Gastrocnemius medialis (tissue), 4 donors: ENCODE results near the gene FUS. TPM values are rescaled to one million over a fixed set of nuclear protein-coding genes. Genes with fewer than 3 reads are reported as not detected.

ENCODE experiments used
- ATAC-seq, 2 donors: fragments of 150-250 bp; one replicate each; pipeline ENCODE4 v1.9.1; 2016
- DNase-seq, 2 donors: peaks; one replicate each; pipeline ENCODE4 v3.0.0-alpha.2; 2019
- H3K27ac ChIP-seq, 4 donors: fragments of 200-600 bp; sonication (generic); 1 replicate in 1 of 4; 2 replicates in 3 of 4; pipeline ENCODE4 v1.5.1; 2016 to 2018; ENCODE audit warnings: mild to moderate bottlenecking in 2 of 4, moderate library complexity in 1 of 4
- H3K27me3 ChIP-seq, 3 donors: fragments of 200-600 bp; sonication (generic) in 2 of 3; 1 replicate in 1 of 3; 2 replicates in 2 of 3; pipeline versions ENCODE4 v1.5.1 to v1.6.0; 2016 to 2019; ENCODE audit warnings: mild to moderate bottlenecking in 1 of 3, moderate library complexity in 1 of 3
- H3K36me3 ChIP-seq, 2 donors: fragments of 200-600 bp; sonication (generic) in 1 of 2; one replicate each; pipeline ENCODE4 v1.5.1; 2017 to 2018
- H3K4me1 ChIP-seq, 2 donors: fragments of 200-600 bp; sonication (generic) in 1 of 2; one replicate each; pipeline ENCODE4 v1.5.1; 2016 to 2017; ENCODE audit warnings: mild to moderate bottlenecking in 2 of 2
- H3K4me3 ChIP-seq, 4 donors: fragments of 200-600 bp; sonication (generic) in 3 of 4; 1 replicate in 1 of 4; 2 replicates in 3 of 4; pipeline ENCODE4 v1.5.1; 2016 to 2019; ENCODE audit warnings: mild to moderate bottlenecking in 2 of 4
- H3K9me3 ChIP-seq, 3 donors: fragments of 200-600 bp; sonication (generic) in 2 of 3; 1 replicate in 1 of 3; 2 replicates in 2 of 3; pipeline ENCODE4 v1.5.1; 2016 to 2019
- CTCF ChIP-seq, 5 experiments: fragments of 450-650 bp in 3 of 5; fragments of 200-600 bp in 2 of 5; sonication (generic) in 2 of 5; IDR thresholded peaks in 4 of 5; conservative IDR thresholded peaks in 1 of 5; 1 replicate in 4 of 5; 2 replicates in 1 of 5; pipeline ENCODE4 v1.5.1; 2016 to 2019; ENCODE audit warnings: antibody characterized with exemption in 5 of 5, mild to moderate bottlenecking in 3 of 5, moderate library complexity in 3 of 5
- POLR2A ChIP-seq, 2 donors: fragments of 450-650 bp; IDR thresholded peaks; one replicate each; pipeline ENCODE4 v1.6.1; 2017; ENCODE audit warnings: antibody characterized with exemption in 2 of 2, mild to moderate bottlenecking in 2 of 2, moderate library complexity in 2 of 2
- in situ Hi-C, 4 donors: fragments of 200-750 bp; cut with MboI; loops; one replicate each; pipeline versions ENCODE4 v1.15.0 to v1.8.0; 2017; ENCODE audit warnings: low sequenced_read_pairs in 4 of 4
- intact Hi-C: fragments of 100-400 bp; cut with DNase I; formaldehyde crosslinking; loops from one replicate; pipeline ENCODE4 v1.15.1; 2023; ENCODE audit warnings: low total_unique reads
- total RNA-seq, 4 donors: library from RNA; depleted of rRNA; stranded (reverse); fragments of >200 nt; gene quantifications; one replicate each; pipeline versions ENCODE4 v1.1.0 to v1.2.3, GENCODE V29; 2016

The FUS gene
- total RNA-seq, 4 donors from 2014 or later: 20.6 to 45.9 (median 35.1) TPM

- no peak for ATAC-seq
- peaks cover 42 to 55% of the 10 kb centered on the region in 2 donors for H3K4me1 ChIP-seq
Measured at GRCh38 chr16:31216422-31217135, 36.6 kb downstream of the FUS start, which contains the start of gene PYDC1. Gene PYDC1, minus strand, starts transcription at chr16:31217135. Its CDS starts 107 bp downstream, at chr16:31217028.

GRCh38 chr16:31217136-31217530 is 37.2 kb downstream of the FUS start:
- H3K4me3 ChIP-seq: peak overlapping the region in 1 of 4 donors; percentile 82
- peaks cover 42 to 55% of the 10 kb centered on the region in 2 donors for H3K4me1 ChIP-seq
- H3K9me3 ChIP-seq: no peaks in the 10 kb centered on the region
- DNase-seq (no peak), ATAC-seq (no peak)
- H3K36me3 ChIP-seq: peaks cover 0 to 18% of the 10 kb centered on the region in 2 donors
- H3K27me3 ChIP-seq: no peaks in the 10 kb centered on the region
- TF ChIP-seq POLR2A (IDR thresholded peaks at IDR 0.05) (no peak), CTCF (IDR thresholded peaks at IDR 0.05 in 4 of 5, conservative IDR thresholded peaks at IDR 0.05 in 1 of 5) (no peak)
- peak overlapping the region; percentile 99 to 100 (median 100) for H3K27ac ChIP-seq
- intact Hi-C loops: loop anchor here (5.0 kb wide), 1 partner anchor 225 kb away; the partner anchor contains the start of gene ZNF843
- in situ Hi-C loops: loop anchor here in 1 of 4 donors (25.0 kb wide), 1 partner anchor 195 kb away; no protein-coding TSS in a partner anchor

More at GRCh38 chr16:31216422-31217135, 36.6 kb downstream of the FUS start, which contains the start of gene PYDC1:
- no peaks in the 10 kb centered on the region for H3K9me3 ChIP-seq
- intact Hi-C loops: loop anchor here (5.0 kb wide), 1 partner anchor 226 kb away; the partner anchor contains the start of gene ZNF843
- peaks cover 0 to 18% of the 10 kb centered on the region in 2 donors for H3K36me3 ChIP-seq
- no peak for DNase-seq
- H3K27ac ChIP-seq: peak within 1 kb of the TSS; percentile 99 to 100 (median 100)
- in situ Hi-C loops: loop anchor here in 1 of 4 donors (25.0 kb wide), 1 partner anchor 196 kb away; no protein-coding TSS in a partner anchor
- no peaks in the 10 kb centered on the region for H3K27me3 ChIP-seq
- H3K4me3 ChIP-seq: peak within 1 kb of the TSS; percentile 75 to 82 (median 78)
- TF ChIP-seq CTCF (IDR thresholded peaks at IDR 0.05 in 4 of 5, conservative IDR thresholded peaks at IDR 0.05 in 1 of 5): no peak
- no peak for TF ChIP-seq POLR2A (IDR thresholded peaks at IDR 0.05)

- in situ Hi-C loops (loop anchor here in 1 of 4 donors (25.0 kb wide), 1 partner anchor 193 kb away; no protein-coding TSS in a partner anchor), intact Hi-C loops (loop anchor here (5.0 kb wide), 1 partner anchor 223 kb away; the partner anchor contains the start of gene ZNF843)
- Histone ChIP-seq H3K27ac (peak overlapping the region in 2 of 4 donors; percentile 64 to 100), H3K36me3 (peaks cover 0 to 35% of the 10 kb centered on the region in 2 donors), H3K9me3 (no peaks in the 10 kb centered on the region), H3K4me3 (no peak overlapping the region), H3K4me1 (peaks cover 34 to 49% of the 10 kb centered on the region in 2 donors), H3K27me3 (no peaks in the 10 kb centered on the region)
- ATAC-seq (no peak), DNase-seq (no peak)
- TF ChIP-seq POLR2A (IDR thresholded peaks at IDR 0.05): no peak
Measured at GRCh38 chr16:31219154-31219741, 39.3 kb downstream of the FUS start.

GRCh38 chr16:31221357-31222160 is 41.6 kb downstream of the FUS start:
- intact Hi-C loops (no loop called here), in situ Hi-C loops (loop anchor here in 1 of 4 donors (25.0 kb wide), 1 partner anchor 191 kb away; no protein-coding TSS in a partner anchor)
- H3K27ac ChIP-seq: peak overlapping the region in 2 of 4 donors; percentile 64 to 100
- H3K4me3 ChIP-seq: no peak overlapping the region
- H3K4me1 ChIP-seq: peaks cover 19 to 38% of the 10 kb centered on the region in 2 donors
- H3K36me3 ChIP-seq: peaks cover 0 to 35% of the 10 kb centered on the region in 2 donors
- ATAC-seq: peak in 1 of 2 donors; percentile 10
- no peaks in the 10 kb centered on the region for H3K9me3 ChIP-seq
- no peaks in the 10 kb centered on the region for H3K27me3 ChIP-seq
- DNase-seq: no peak
- no peak for TF ChIP-seq CTCF (IDR thresholded peaks at IDR 0.05 in 4 of 5, conservative IDR thresholded peaks at IDR 0.05 in 1 of 5)
- no peak for TF ChIP-seq POLR2A (IDR thresholded peaks at IDR 0.05)
